ENCODE results near the gene CACNA2D3.

DNA sequence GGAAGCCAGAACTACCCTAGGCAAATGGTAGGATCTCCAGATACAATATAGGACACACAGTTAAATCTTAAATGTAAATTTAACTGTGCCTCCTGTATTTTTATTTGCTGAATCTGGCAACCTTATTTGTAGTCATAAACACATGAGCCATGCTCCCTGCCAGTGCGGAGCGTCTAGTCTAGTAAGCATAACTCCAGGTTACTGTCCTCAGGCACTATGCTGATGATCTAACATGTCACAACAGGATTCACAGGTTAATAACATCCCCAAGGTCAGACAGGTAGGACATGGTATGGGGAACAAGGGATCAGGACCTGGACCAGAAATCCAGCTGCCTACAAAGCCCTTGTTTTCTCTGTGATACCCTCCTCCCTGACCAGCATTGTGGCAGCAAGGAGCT is 305.1 kb downstream of the CACNA2D3 start:
- TF ChIP-seq CTCF (IDR thresholded peaks at IDR 0.05) = no peak
- no peak for TF ChIP-seq POLR2A (IDR thresholded peaks at IDR 0.05)
- TF ChIP-seq POLR2AphosphoS5 (IDR thresholded peaks at IDR 0.05) = no peak
- TF ChIP-seq EP300 (IDR thresholded peaks at IDR 0.05) = no peak

Data from upper lobe of left lung (tissue), 4 donors.